Measurements from ENCODE around the gene UNC45A. TPM values are rescaled to one million over a fixed set of nuclear protein-coding genes. Genes with fewer than 3 reads are reported as not detected.

The UNC45A gene
- total and polyA plus RNA-seq, 2 of the 13 experiments (the other 11 are each of a cell fraction or from before 2014, with no cell fraction given) = 33.8 to 39.7 TPM

- H2AFZ ChIP-seq (ENCODE audit: low read length) = no peak overlapping the region
Measured at GRCh38 chr15:90904746-90905145, 30.3 kb upstream of the UNC45A start.

GRCh38 chr15:90905306-90906180 is 29.5 kb upstream of the UNC45A start:
- in situ Hi-C loops (cut with HindIII; ENCODE audit: extremely low pct_ligation_motif_present, low pct_unique_long_range_greater_than_20kb) (no loop called here), intact Hi-C loops (cut with micrococcal nuclease; ENCODE audit: unreplicated experiment) (no loop called here)
- Histone ChIP-seq H3K27ac (ENCODE audit: extremely low read length, insufficient read depth, low read length) (no peak overlapping the region), H3K9me3 (ENCODE audit: low read length) (no peaks in the 10 kb centered on the region), H2AFZ (ENCODE audit: low read length) (no peak overlapping the region), H3K27me3 (ENCODE audit: control insufficient read depth in 1 of 2, insufficient read depth in 2 of 2, low read length in 2 of 2) (peaks cover 0 to 1% of the 10 kb centered on the region in 2 experiments; a peak in 1 of 5 replicates), H3K79me2 (ENCODE audit: insufficient read depth, low read length) (no peaks in the 10 kb centered on the region), H3K4me2 (ENCODE audit: low read depth, low read length) (no peak overlapping the region), H3K4me3 (replicated peaks in 1 of 3; ENCODE audit: insufficient read depth in 1 of 3, low read depth in 2 of 3, low read length in 3 of 3) (no peak overlapping the region), H3K36me3 (replicated peaks in 1 of 2; ENCODE audit: control insufficient read depth in 1 of 2, insufficient read depth in 2 of 2, low read length in 2 of 2) (peaks cover 9 to 42% of the 10 kb centered on the region in 2 experiments), H4K20me1 (ENCODE audit: insufficient read depth, low read length) (no peaks in the 10 kb centered on the region), H3K9ac (ENCODE audit: insufficient read depth, low read depth, low read length) (no peak overlapping the region), H3K4me1 (ENCODE audit: insufficient read depth, low read length) (peaks cover 20% of the 10 kb centered on the region)
- DNase-seq (ENCODE audit: low spot score) (no peak), FAIRE-seq (no peak), ATAC-seq (no peak)
- BruUV-seq (replicated peaks) = no TSS peak
- ChIA-PET CTCF (ENCODE audit: low intra/inter-chr PET ratio, low total read pairs) (no interaction called here), POLR2A (interaction anchor here (4.0 kb wide), 1 partner anchor 26 kb away, joined by 45 read pairs; the partner anchor contains the start of gene HDDC3)
- 99% methylated on average over 16 of the region's 28 CpGs for WGBS (ENCODE audit: low lambda C conversion rate)
- TF ChIP-seq ZNF558 (CRISPR knock-in tag; IDR thresholded peaks at IDR 0.05; ENCODE audit: borderline replicate concordance) = no peak

More at GRCh38 chr15:90904746-90905145, 30.3 kb upstream of the UNC45A start:
- no peaks in the 10 kb centered on the region for H3K79me2 ChIP-seq (ENCODE audit: insufficient read depth, low read length)
- POLR2A ChIA-PET = interaction anchor here (1.0 to 4.0 kb wide), 3 partner anchors 18 to 46 kb away, joined by 4 to 45 read pairs (median 5); partner anchors contain the start of gene HDDC3
- 92% methylated on average over 9 of the region's 9 CpGs for WGBS (ENCODE audit: low lambda C conversion rate)
- ATAC-seq (no peak), DNase-seq (ENCODE audit: low spot score) (no peak), FAIRE-seq (no peak)
- intact Hi-C loops (cut with micrococcal nuclease; ENCODE audit: unreplicated experiment) = no loop called here
- no peaks in the 10 kb centered on the region for H4K20me1 ChIP-seq (ENCODE audit: insufficient read depth, low read length)
- H3K4me2 ChIP-seq (ENCODE audit: low read depth, low read length) = no peak overlapping the region
- no peaks in the 10 kb centered on the region for H3K9me3 ChIP-seq (ENCODE audit: low read length)
- no peak for TF ChIP-seq REXO4 (CRISPR knock-in tag; IDR thresholded peaks at IDR 0.05; ENCODE audit: borderline replicate concordance)
- no peak for TF ChIP-seq ZNF326 (CRISPR knock-in tag; IDR thresholded peaks at IDR 0.05; ENCODE audit: borderline replicate concordance)
- H3K9ac ChIP-seq (ENCODE audit: insufficient read depth, low read depth, low read length) = no peak overlapping the region
- H3K4me3 ChIP-seq (replicated peaks in 1 of 3; ENCODE audit: insufficient read depth in 1 of 3, low read depth in 2 of 3, low read length in 3 of 3) = no peak overlapping the region
- CTCF ChIA-PET (ENCODE audit: low intra/inter-chr PET ratio, low total read pairs) = no interaction called here
- H3K27me3 ChIP-seq (ENCODE audit: control insufficient read depth in 1 of 2, insufficient read depth in 2 of 2, low read length in 2 of 2) = peaks cover 0 to 1% of the 10 kb centered on the region in 2 experiments; a peak in 1 of 5 replicates
- in situ Hi-C loops (cut with HindIII; ENCODE audit: extremely low pct_ligation_motif_present, low pct_unique_long_range_greater_than_20kb) = no loop called here
- no peak overlapping the region for H3K27ac ChIP-seq (ENCODE audit: extremely low read length, insufficient read depth, low read length)
- H3K4me1 ChIP-seq (ENCODE audit: insufficient read depth, low read length) = peaks cover 20% of the 10 kb centered on the region
- no TSS peak for BruUV-seq (replicated peaks)
- peaks cover 8 to 35% of the 10 kb centered on the region in 2 experiments for H3K36me3 ChIP-seq (replicated peaks in 1 of 2; ENCODE audit: control insufficient read depth in 1 of 2, insufficient read depth in 2 of 2, low read length in 2 of 2)

Measured in HepG2 (cell line).